Stimulated activated CD4-positive, alpha-beta T cell treated with anti-CD3 and anti-CD28 coated beads, Interleukin-1b, Interleukin-23, amount 100 ng/mL, for 4 hours (primary cell): Measurements from ENCODE around the gene GHITM.
"Not testable (repeated sequence)": the region's sequence is repeated elsewhere in the genome, so short reads cannot be mapped to it uniquely, and the experiment has no call there.

Experiments
- DNase-seq, 2 donors: peaks; one replicate each; pipeline ENCODE4 v3.0.0-alpha.2; 2020; ENCODE audit warnings: low read depth in 2 of 2

The GHITM gene

GRCh38 chr10:84139126-84140035, at the start of gene GHITM:
Gene GHITM (plus strand): TSS chr10:84139509. CDS start chr10:84141501, 1,992 bp downstream.
- peak; percentile 98 to 100 for DNase-seq

GRCh38 chr10:84095811-84096497, 43.4 kb upstream of the GHITM start:
- DNase-seq = no peak

GRCh38 chr10:84097787-84098353, 41.4 kb upstream of the GHITM start:
- DNase-seq = no peak

- no peak for DNase-seq
Observed at GRCh38 chr10:84098667-84099066, 40.6 kb upstream of the GHITM start.

- DNase-seq = no peak
Observed at GRCh38 chr10:84101042-84101441, 38.3 kb upstream of the GHITM start.

- no peak for DNase-seq
Observed at GRCh38 chr10:84108797-84109196, 30.5 kb upstream of the GHITM start.

- DNase-seq = not testable (repeated sequence)
Observed at GRCh38 chr10:84109772-84110171, 29.5 kb upstream of the GHITM start.

GRCh38 chr10:84113468-84113867, 25.8 kb upstream of the GHITM start:
- not testable (repeated sequence) for DNase-seq

- DNase-seq = no peak
Observed at GRCh38 chr10:84114088-84114667, 25.1 kb upstream of the GHITM start.

GRCh38 chr10:84117204-84117603, 22.1 kb upstream of the GHITM start:
- DNase-seq = not testable (repeated sequence)

- DNase-seq = no peak
Observed at GRCh38 chr10:84117686-84118394, 21.5 kb upstream of the GHITM start.

- DNase-seq = no peak
Observed at GRCh38 chr10:84118395-84119006, 20.8 kb upstream of the GHITM start.

GRCh38 chr10:84123362-84123761, 15.9 kb upstream of the GHITM start:
- no peak for DNase-seq

GRCh38 chr10:84125910-84126784, 13.2 kb upstream of the GHITM start:
- DNase-seq = not testable (repeated sequence)

GRCh38 chr10:84126785-84127167, 12.5 kb upstream of the GHITM start:
- no peak for DNase-seq

- no peak for DNase-seq
Observed at GRCh38 chr10:84135836-84136235, 3.5 kb upstream of the GHITM start.

GRCh38 chr10:84137811-84138210, 1.5 kb upstream of the GHITM start:
- DNase-seq = no peak

GRCh38 chr10:84138478-84139125, 707 bp upstream of the GHITM start:
- DNase-seq = peak; percentile 48 to 50

- peak in 1 of 2 donors; percentile 3 for DNase-seq
Observed at GRCh38 chr10:84140036-84140379, 699 bp downstream of the GHITM start.

GRCh38 chr10:84147347-84147746, 8.0 kb downstream of the GHITM start:
- no peak for DNase-seq
